Measurements from ENCODE around the gene TSPAN15.

TSPAN15 gene

GRCh38 chr10:69417542-69417941 is 33.7 kb upstream of the TSPAN15 start:
- DNase-seq (ENCODE audit: low spot score): no peak

GRCh38 chr10:69418052-69418752 is 33.1 kb upstream of the TSPAN15 start:
- DNase-seq (ENCODE audit: low spot score): no peak

GRCh38 chr10:69419096-69419743 is 32.0 kb upstream of the TSPAN15 start:
- no peak for DNase-seq (ENCODE audit: low spot score)

GRCh38 chr10:69419744-69420126 is 31.5 kb upstream of the TSPAN15 start:
- no peak for DNase-seq (ENCODE audit: low spot score)

- no peak for DNase-seq (ENCODE audit: low spot score)
Observed at GRCh38 chr10:69421611-69422308, 29.5 kb upstream of the TSPAN15 start.

- DNase-seq (ENCODE audit: low spot score): no peak
Observed at GRCh38 chr10:69422676-69423075, 28.6 kb upstream of the TSPAN15 start.

GRCh38 chr10:69425041-69425440 is 26.2 kb upstream of the TSPAN15 start:
- DNase-seq (ENCODE audit: low spot score): no peak

- DNase-seq (ENCODE audit: low spot score): no peak
Observed at GRCh38 chr10:69425511-69426298, 25.6 kb upstream of the TSPAN15 start.

GRCh38 chr10:69426376-69426727 is 24.9 kb upstream of the TSPAN15 start:
- DNase-seq (ENCODE audit: low spot score): no peak

- DNase-seq (ENCODE audit: low spot score): no peak
Observed at GRCh38 chr10:69428165-69428564, 23.1 kb upstream of the TSPAN15 start.

- no peak for DNase-seq (ENCODE audit: low spot score)
Observed at GRCh38 chr10:69434169-69434568, 17.1 kb upstream of the TSPAN15 start.

GRCh38 chr10:69434926-69435325 is 16.3 kb upstream of the TSPAN15 start:
- DNase-seq (ENCODE audit: low spot score): no peak

- no peak for DNase-seq (ENCODE audit: low spot score)
Observed at GRCh38 chr10:69435966-69436520, 15.2 kb upstream of the TSPAN15 start.

- no peak for DNase-seq (ENCODE audit: low spot score)
Observed at GRCh38 chr10:69437321-69438259, 13.7 kb upstream of the TSPAN15 start.

GRCh38 chr10:69438536-69439349 is 12.5 kb upstream of the TSPAN15 start:
- DNase-seq (ENCODE audit: low spot score): no peak

GRCh38 chr10:69439350-69439739 is 11.9 kb upstream of the TSPAN15 start:
- no peak for DNase-seq (ENCODE audit: low spot score)

- no peak for DNase-seq (ENCODE audit: low spot score)
Observed at GRCh38 chr10:69439813-69440506, 11.3 kb upstream of the TSPAN15 start.

GRCh38 chr10:69443354-69443753 is 7.9 kb upstream of the TSPAN15 start:
- no peak for DNase-seq (ENCODE audit: low spot score)

- no peak for DNase-seq (ENCODE audit: low spot score)
Observed at GRCh38 chr10:69445041-69445440, 6.2 kb upstream of the TSPAN15 start.

- no peak for DNase-seq (ENCODE audit: low spot score)
Observed at GRCh38 chr10:69446229-69446628, 5.0 kb upstream of the TSPAN15 start.

Data from hematopoietic multipotent progenitor cell treated with erythropoietin and hydrocortisone succinate and interleukin-3 and kit ligand, for 15 days (in vitro differentiated cells).